K562 (cell line): ENCODE measurements around the gene SLC1A5. TPM values are rescaled to one million over a fixed set of nuclear protein-coding genes. Genes with fewer than 3 reads are reported as not detected.

Experiments
- ADNP ChIP-seq: fragments of 200-800 bp; sonication (Bioruptor generic); IDR thresholded peaks from 2 replicates; pipeline ENCODE4 v1.6.1; 2016; ENCODE audit warnings: missing genetic modification characterization, missing compliant biosample characterization
- DNMT1 ChIP-seq: fragments of 450-650 bp; IDR thresholded peaks from 2 replicates; pipeline ENCODE4 v1.6.1; 2016; ENCODE audit warnings: antibody characterized with exemption, mild to moderate bottlenecking
- GATA2 ChIP-seq: sonication (generic); formaldehyde crosslinking; IDR thresholded peaks from 2 replicates; pipeline ENCODE4 v1.4.0; 2020; ENCODE audit warnings: mild to moderate bottlenecking, missing genetic modification reagents
- HMGXB4 ChIP-seq: sonication (generic); formaldehyde crosslinking; IDR thresholded peaks from 2 replicates; pipeline ENCODE4 v1.8.1; 2023; ENCODE audit warnings: mild to moderate bottlenecking, missing genetic modification reagents
- KHSRP ChIP-seq: fragments of 450-650 bp; IDR thresholded peaks from 2 replicates; pipeline ENCODE4 v1.6.1; 2017
- MCM2 ChIP-seq: fragments of 450-650 bp; IDR thresholded peaks from 2 replicates; pipeline ENCODE4 v1.6.1; 2017; ENCODE audit warnings: low read depth, mild to moderate bottlenecking
- MCM5 ChIP-seq: fragments of 450-650 bp; IDR thresholded peaks from 2 replicates; pipeline ENCODE4 v1.6.1; 2016; ENCODE audit warnings: low read depth
- MECOM ChIP-seq: fragments of 250-450 bp; sonication (Bioruptor Pico); IDR thresholded peaks from 2 replicates; pipeline ENCODE4 v1.8.0; 2022; ENCODE audit warnings: inconsistent platforms
- NFE2 ChIP-seq: IDR thresholded peaks from 2 replicates; pipeline ENCODE4 v1.6.1; 2014; ENCODE audit warnings: antibody characterized with exemption, low read depth
- NFIC ChIP-seq: fragments of 450-650 bp; IDR thresholded peaks from 2 replicates; pipeline ENCODE4 v1.6.1; 2017; ENCODE audit warnings: mild to moderate bottlenecking, inconsistent platforms
- NFIX ChIP-seq: fragments of 250-450 bp; sonication (Bioruptor Pico); IDR thresholded peaks from 2 replicates; pipeline ENCODE4 v1.4.0; 2020; ENCODE audit warnings: low read depth, mild to moderate bottlenecking, moderate library complexity
- NR2C2 ChIP-seq, 2 experiments: fragments of 200-800 bp in 1 of 2; sonication (Bioruptor generic) in 1 of 2; sonication (generic) in 1 of 2; formaldehyde crosslinking in 1 of 2; IDR thresholded peaks; 2 replicates each; pipeline versions ENCODE4 v1.6.1 to v1.8.0; 2016 to 2022; ENCODE audit warnings: mild to moderate bottlenecking in 1 of 2, missing compliant biosample characterization in 1 of 2, missing genetic modification characterization in 1 of 2, missing genetic modification reagents in 1 of 2
- SRSF7 ChIP-seq: fragments of 200-400 bp; formaldehyde crosslinking; optimal IDR thresholded peaks from 2 replicates; pipeline ENCODE3; 2017; ENCODE audit warnings: mild to moderate bottlenecking, low read depth, low read length
- STAG1 ChIP-seq: sonication (generic); formaldehyde crosslinking; IDR thresholded peaks from 2 replicates; pipeline ENCODE4 v1.5.0; 2020; ENCODE audit warnings: missing genetic modification reagents, borderline replicate concordance
- TCFL5 ChIP-seq: fragments of 250-450 bp; sonication (Bioruptor Pico); conservative IDR thresholded peaks from 2 replicates; pipeline ENCODE4 v1.6.1; 2021; ENCODE audit warnings: mild to moderate bottlenecking, moderate library complexity, matching md5 sums
- THRAP3 ChIP-seq: fragments of 450-650 bp; IDR thresholded peaks from 2 replicates; pipeline ENCODE4 v1.6.1; 2016; ENCODE audit warnings: mild to moderate bottlenecking, inconsistent platforms, borderline replicate concordance
- ZNF184 ChIP-seq: sonication (generic); formaldehyde crosslinking; IDR thresholded peaks from 2 replicates; pipeline ENCODE4 v1.5.0; 2020; ENCODE audit warnings: missing genetic modification reagents
- ZNF212 ChIP-seq: fragments of 450-650 bp; formaldehyde crosslinking; IDR thresholded peaks from 2 replicates; pipeline ENCODE4 v1.4.0; 2020; ENCODE audit warnings: mild to moderate bottlenecking
- ZNF239 ChIP-seq: fragments of 250-450 bp; sonication (Bioruptor Pico); IDR thresholded peaks from 2 replicates; pipeline ENCODE4 v1.4.0; 2020; ENCODE audit warnings: mild to moderate bottlenecking
- ZNF263 ChIP-seq: sonication (generic); formaldehyde crosslinking; IDR thresholded peaks from 2 replicates; pipeline ENCODE4 v1.8.0; 2022; ENCODE audit warnings: mild to moderate bottlenecking, missing genetic modification reagents, borderline replicate concordance
- polyA plus RNA-seq, 8 experiments: library from polyadenylated mRNA; depleted of rRNA in 4 of 8; stranded (reverse) in 5 of 8; unstranded in 3 of 8; fragments of >200 nt; fragmentation: Nextera tagmentation in 2 of 8; fragmentation: Illumina TruSeq in 1 of 8; extraction: Ambion mirVana in 2 of 8; extraction: Trizol in 1 of 8; gene quantifications; 2 replicates each; pipeline versions ENCODE4 v1.2.1 to v1.2.3, GENCODE V29; 2011 to 2014; ENCODE audit warnings: inconsistent platforms in 1 of 8, missing spikeins in 1 of 8
- total RNA-seq, 7 experiments: library from RNA; depleted of rRNA in 6 of 7; stranded (reverse); fragments of >200 nt in 6 of 7; fragmentation: Illumina TruSeq in 2 of 7; extraction: Trizol in 2 of 7; gene quantifications; 2 replicates each; pipeline versions ENCODE4 v1.2.1 to v1.2.3, GENCODE V29; 2011 to 2021; ENCODE audit warnings: low replicate concordance in 1 of 7
- TF ChIP-seq, protein P1 (sequence below): fragments of 450-650 bp; formaldehyde crosslinking; IDR thresholded peaks from 2 replicates; pipeline ENCODE4 v1.4.0; 2020; ENCODE audit warnings: mild to moderate bottlenecking, moderate library complexity
- TF ChIP-seq, protein P2 (sequence below): sonication (generic); formaldehyde crosslinking; IDR thresholded peaks from 2 replicates; pipeline ENCODE4 v1.9.0; 2022; ENCODE audit warnings: mild to moderate bottlenecking, missing genetic modification reagents
- TF ChIP-seq, protein P3 (sequence below): fragments of 250-450 bp; sonication (Bioruptor Pico); IDR thresholded peaks from 2 replicates; pipeline ENCODE4 v1.5.0; 2021; ENCODE audit warnings: mild to moderate bottlenecking, borderline replicate concordance

Gene SLC1A5
- total and polyA plus RNA-seq, 9 of the 15 experiments (the other 6 are each of a cell fraction or from before 2014, with no cell fraction given): 31.2 to 417 (median 134) TPM

DNA sequence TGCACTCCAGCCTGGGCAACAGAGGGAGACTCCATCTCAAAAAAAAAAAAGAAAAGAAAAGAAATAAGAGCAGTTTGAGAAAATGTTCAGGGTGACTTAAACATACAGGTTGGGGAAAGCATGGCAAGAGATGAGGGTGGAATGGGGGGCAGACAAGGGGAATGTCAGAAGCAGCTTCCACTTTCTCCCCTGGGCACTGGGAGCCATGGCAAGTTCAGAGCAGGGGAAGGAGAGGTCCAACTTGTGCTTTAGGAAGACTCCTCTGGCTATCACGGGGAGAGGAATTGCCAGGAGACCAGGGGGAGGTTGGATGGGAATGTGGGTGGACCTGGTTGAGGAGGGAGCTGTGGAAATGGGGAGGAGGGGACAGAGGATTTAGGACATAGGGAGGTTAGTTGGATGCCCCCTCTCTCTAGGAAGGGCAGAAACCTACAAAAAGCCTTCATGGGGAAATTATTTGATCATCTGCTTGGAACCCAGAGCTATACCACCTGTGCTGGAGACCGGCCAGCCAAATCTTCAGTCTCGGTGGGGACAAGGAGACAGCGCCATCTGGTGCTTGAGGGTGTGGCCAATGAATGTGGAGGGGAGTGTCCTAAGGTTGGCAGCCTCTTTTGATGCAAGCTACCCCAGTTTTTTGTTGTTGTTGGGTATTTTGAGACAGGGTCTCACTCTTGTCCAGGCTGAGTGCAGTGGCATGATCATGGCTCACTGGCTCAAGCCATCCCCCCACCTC is 34.8 kb downstream of the SLC1A5 start (continued):
- TF ChIP-seq ZNF212 (CRISPR knock-in tag) (no peak), SRSF7 (no peak), MCM5 (no peak), TCFL5 (CRISPR knock-in tag) (no peak), ZNF184 (CRISPR knock-in tag) (no peak), NFIX (CRISPR knock-in tag) (no peak), NFIC (peak; percentile 83), ADNP (tag) (no peak), HMGXB4 (CRISPR knock-in tag) (no peak), GATA2 (CRISPR knock-in tag) (no peak), KHSRP (no peak), NR2C2 (CRISPR knock-in tag; IDR thresholded peaks at IDR 0.05) (no peak), NR2C2 (tag; IDR thresholded peaks at IDR 0.05) (no peak), THRAP3 (no peak), ZNF263 (peak; percentile 70; the same call in 1 of the 2 replicates), ZNF239 (CRISPR knock-in tag) (no peak), STAG1 (peak; percentile 12; the same call in 1 of the 2 replicates), DNMT1 (no peak), NFE2 (no peak), MCM2 (no peak), MECOM (no peak)
- TF ChIP-seq, protein P1, sequence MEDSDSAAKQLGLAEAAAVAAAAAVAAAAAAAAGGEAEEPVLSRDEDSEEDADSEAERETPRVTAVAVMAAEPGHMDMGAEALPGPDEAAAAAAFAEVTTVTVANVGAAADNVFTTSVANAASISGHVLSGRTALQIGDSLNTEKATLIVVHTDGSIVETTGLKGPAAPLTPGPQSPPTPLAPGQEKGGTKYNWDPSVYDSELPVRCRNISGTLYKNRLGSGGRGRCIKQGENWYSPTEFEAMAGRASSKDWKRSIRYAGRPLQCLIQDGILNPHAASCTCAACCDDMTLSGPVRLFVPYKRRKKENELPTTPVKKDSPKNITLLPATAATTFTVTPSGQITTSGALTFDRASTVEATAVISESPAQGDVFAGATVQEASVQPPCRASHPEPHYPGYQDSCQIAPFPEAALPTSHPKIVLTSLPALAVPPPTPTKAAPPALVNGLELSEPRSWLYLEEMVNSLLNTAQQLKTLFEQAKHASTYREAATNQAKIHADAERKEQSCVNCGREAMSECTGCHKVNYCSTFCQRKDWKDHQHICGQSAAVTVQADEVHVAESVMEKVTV (CRISPR knock-in tag): peak; percentile 29; the same call in 1 of the 2 replicates
- TF ChIP-seq, protein P2, sequence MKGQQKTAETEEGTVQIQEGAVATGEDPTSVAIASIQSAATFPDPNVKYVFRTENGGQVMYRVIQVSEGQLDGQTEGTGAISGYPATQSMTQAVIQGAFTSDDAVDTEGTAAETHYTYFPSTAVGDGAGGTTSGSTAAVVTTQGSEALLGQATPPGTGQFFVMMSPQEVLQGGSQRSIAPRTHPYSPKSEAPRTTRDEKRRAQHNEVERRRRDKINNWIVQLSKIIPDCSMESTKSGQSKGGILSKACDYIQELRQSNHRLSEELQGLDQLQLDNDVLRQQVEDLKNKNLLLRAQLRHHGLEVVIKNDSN: no peak
- TF ChIP-seq, protein P3, sequence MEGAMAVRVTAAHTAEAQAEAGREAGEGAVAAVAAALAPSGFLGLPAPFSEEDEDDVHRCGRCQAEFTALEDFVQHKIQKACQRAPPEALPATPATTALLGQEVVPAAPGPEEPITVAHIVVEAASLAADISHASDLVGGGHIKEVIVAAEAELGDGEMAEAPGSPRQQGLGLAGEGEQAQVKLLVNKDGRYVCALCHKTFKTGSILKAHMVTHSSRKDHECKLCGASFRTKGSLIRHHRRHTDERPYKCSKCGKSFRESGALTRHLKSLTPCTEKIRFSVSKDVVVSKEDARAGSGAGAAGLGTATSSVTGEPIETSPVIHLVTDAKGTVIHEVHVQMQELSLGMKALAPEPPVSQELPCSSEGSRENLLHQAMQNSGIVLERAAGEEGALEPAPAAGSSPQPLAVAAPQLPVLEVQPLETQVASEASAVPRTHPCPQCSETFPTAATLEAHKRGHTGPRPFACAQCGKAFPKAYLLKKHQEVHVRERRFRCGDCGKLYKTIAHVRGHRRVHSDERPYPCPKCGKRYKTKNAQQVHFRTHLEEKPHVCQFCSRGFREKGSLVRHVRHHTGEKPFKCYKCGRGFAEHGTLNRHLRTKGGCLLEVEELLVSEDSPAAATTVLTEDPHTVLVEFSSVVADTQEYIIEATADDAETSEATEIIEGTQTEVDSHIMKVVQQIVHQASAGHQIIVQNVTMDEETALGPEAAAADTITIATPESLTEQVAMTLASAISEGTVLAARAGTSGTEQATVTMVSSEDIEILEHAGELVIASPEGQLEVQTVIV (CRISPR knock-in tag): no peak
